Epidermal melanocyte (primary cell): ENCODE results near the gene MMP28.
A peak's percentile ranks its signal among the peaks of the same experiment; 100 is the strongest.

Source experiments
- DNase-seq: peaks from one replicate; pipeline ENCODE4 v3.0.0; 2011; ENCODE audit warnings: low spot score; ENCODE audit not compliant: insufficient read length

Gene MMP28

GRCh38 chr17:35795007-35795870, at the start of gene MMP28:
MMP28 (minus strand) TSS chr17:35795641; CDS start chr17:35795377, 264 bp downstream.
- no peak for DNase-seq

- no peak for DNase-seq
Observed at GRCh38 chr17:35844547-35844946, 49.1 kb upstream of the MMP28 start.

GRCh38 chr17:35843698-35844097, 48.3 kb upstream of the MMP28 start:
- DNase-seq: no peak

- DNase-seq: no peak
Observed at GRCh38 chr17:35842239-35842638, 46.8 kb upstream of the MMP28 start.

- no peak for DNase-seq
Observed at GRCh38 chr17:35841505-35841904, 46.1 kb upstream of the MMP28 start.

- no peak for DNase-seq
Observed at GRCh38 chr17:35841101-35841500, 45.7 kb upstream of the MMP28 start.

- DNase-seq: no peak
Observed at GRCh38 chr17:35825206-35825605, 29.8 kb upstream of the MMP28 start.

GRCh38 chr17:35821308-35821707, 25.9 kb upstream of the MMP28 start:
- DNase-seq: no peak

GRCh38 chr17:35819455-35819854, 24.0 kb upstream of the MMP28 start:
- no peak for DNase-seq

GRCh38 chr17:35817196-35817595, 21.8 kb upstream of the MMP28 start:
- DNase-seq: no peak

- no peak for DNase-seq
Observed at GRCh38 chr17:35816723-35817122, 21.3 kb upstream of the MMP28 start.

GRCh38 chr17:35812456-35812855, 17.0 kb upstream of the MMP28 start:
- no peak for DNase-seq

GRCh38 chr17:35811759-35812158, 16.3 kb upstream of the MMP28 start:
- DNase-seq: no peak

- DNase-seq: no peak
Observed at GRCh38 chr17:35809855-35810461, 14.5 kb upstream of the MMP28 start.

GRCh38 chr17:35808962-35809854, 13.8 kb upstream of the MMP28 start, which contains the start of gene TAF15:
TAF15 (plus strand) TSS chr17:35809484; CDS start chr17:35809570, 86 bp downstream.
- DNase-seq: peak; percentile 80

GRCh38 chr17:35808240-35808961, 13.0 kb upstream of the MMP28 start:
- DNase-seq: no peak

GRCh38 chr17:35807371-35808144, 12.1 kb upstream of the MMP28 start:
- no peak for DNase-seq

GRCh38 chr17:35804658-35805192, 9.3 kb upstream of the MMP28 start:
- peak; percentile 88 for DNase-seq

GRCh38 chr17:35801583-35802224, 6.3 kb upstream of the MMP28 start:
- DNase-seq: no peak
